IPS-NIHi11 (cell line): ENCODE results near the gene FAM187B.

ENCODE experiments used
- DNase-seq: peaks from one replicate; pipeline ENCODE4 v3.0.0; 2012; ENCODE audit warnings: mixed read lengths, low spot score

Gene FAM187B

GRCh38 chr19:35178701-35179100 lies 49.8 kb downstream of the FAM187B start:
- no peak for DNase-seq

- DNase-seq: no peak
Observed at GRCh38 chr19:35177377-35178274, 50.9 kb downstream of the FAM187B start.

GRCh38 chr19:35176181-35176570 lies 52.4 kb downstream of the FAM187B start:
- DNase-seq: no peak
